ENCODE measurements around the gene PRR3. TPM values are rescaled to one million over a fixed set of nuclear protein-coding genes. Genes with fewer than 3 reads are reported as not detected.

Gene PRR3
- total RNA-seq (2022; extraction: Qiagen RNA extraction), result 15.2 to 17.3 TPM (median 16.5 TPM) in 5 replicates

GRCh38 chr6:30556906-30557682, at the start of gene PRR3:
TSS of gene PRR3 (plus strand) at chr6:30557295. CDS start at chr6:30557345, 50 bp downstream.

GRCh38 chr6:30556066-30556905, 809 bp upstream of the PRR3 start, which contains the start of gene GNL1:
TSS of gene GNL1 (minus strand) at chr6:30556489. CDS start at chr6:30556203, 286 bp downstream.

DNA sequence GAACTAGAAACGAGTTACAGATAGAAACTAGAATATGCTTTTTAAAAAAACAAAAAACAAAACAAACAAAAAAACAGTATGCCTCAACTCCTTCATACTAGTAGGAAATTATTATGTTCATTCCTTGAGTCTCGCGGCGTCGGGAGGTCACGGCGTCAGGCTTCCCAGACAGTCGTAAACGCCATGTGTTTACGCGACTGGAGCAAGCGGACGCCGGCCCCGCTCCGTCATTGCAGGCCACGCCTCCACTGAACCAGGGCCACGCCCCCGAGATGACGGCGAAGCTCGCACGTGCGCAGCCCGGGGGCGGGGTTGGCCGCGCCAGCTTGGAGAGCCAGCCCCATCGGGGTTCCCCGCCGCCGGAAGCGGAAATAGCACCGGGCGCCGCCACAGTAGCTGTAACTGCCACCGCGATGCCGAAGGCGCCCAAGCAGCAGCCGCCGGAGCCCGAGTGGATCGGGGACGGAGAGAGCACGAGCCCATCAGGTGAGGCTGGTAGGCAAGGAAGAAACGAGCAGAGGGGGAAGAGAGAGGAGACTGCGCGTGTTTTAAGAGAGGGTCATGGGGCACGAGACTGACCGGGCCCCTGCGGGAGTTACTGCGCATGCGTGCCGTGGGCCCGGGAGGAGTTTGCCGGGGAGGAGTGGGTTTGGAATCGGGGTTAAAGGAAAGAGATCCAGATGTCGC, 14.1 kb downstream of the PRR3 start, which contains the start of gene ABCF1:
TSS of gene ABCF1 (plus strand) at position 368 of the 687 bp plus-strand sequence. CDS start at position 414, 46 bp downstream.

Other genes with a start within 250 kb of the PRR3 start
- gene TRIM39, start 230.4 kb upstream of the PRR3 start, total RNA-seq (2022; extraction: Qiagen RNA extraction), result 6.3 to 8.6 TPM (median 6.9 TPM) in 5 replicates
- 52.8 to 77.3 TPM (median 67.2 TPM) in 5 replicates for gene RPP21, start 212.1 kb upstream of the PRR3 start, total RNA-seq (2022; extraction: Qiagen RNA extraction)
- gene HLA-E, start 67.8 kb upstream of the PRR3 start, total RNA-seq (2022; extraction: Qiagen RNA extraction), result 58.6 to 63.1 TPM (median 60.4 TPM) in 5 replicates
- 26.8 to 32.9 TPM (median 30.8 TPM) in 5 replicates for gene GNL1, start 806 bp upstream of the PRR3 start, total RNA-seq (2022; extraction: Qiagen RNA extraction)
- gene ABCF1, start 14.1 kb downstream of the PRR3 start, total RNA-seq (2022; extraction: Qiagen RNA extraction), result 45.1 to 57.4 TPM (median 48.6 TPM) in 5 replicates
- 27.6 to 43.6 TPM (median 31.5 TPM) in 5 replicates for gene PPP1R10, start 59.9 kb downstream of the PRR3 start, total RNA-seq (2022; extraction: Qiagen RNA extraction)
- 70.3 to 114 TPM (median 72.6 TPM) in 5 replicates for gene MRPS18B, start 60.5 kb downstream of the PRR3 start, total RNA-seq (2022; extraction: Qiagen RNA extraction)
- gene ATAT1, start 69.6 kb downstream of the PRR3 start, total RNA-seq (2022; extraction: Qiagen RNA extraction), result 4.9 to 6.4 TPM (median 5.8 TPM) in 5 replicates
- 10.9 to 13.6 TPM (median 13.2 TPM) in 5 replicates for gene C6orf136, start 89.8 kb downstream of the PRR3 start, total RNA-seq (2022; extraction: Qiagen RNA extraction)
- 25.9 to 28.6 TPM (median 27.0 TPM) in 5 replicates for gene DHX16, start 115.7 kb downstream of the PRR3 start, total RNA-seq (2022; extraction: Qiagen RNA extraction)
- 38.8 to 45.2 TPM (median 41.3 TPM) in 5 replicates for gene PPP1R18, start 129.3 kb downstream of the PRR3 start, total RNA-seq (2022; extraction: Qiagen RNA extraction)
- gene NRM, start 133.7 kb downstream of the PRR3 start, total RNA-seq (2022; extraction: Qiagen RNA extraction), result 21.7 to 28.7 TPM (median 27.9 TPM) in 5 replicates
- gene MDC1, start 160.0 kb downstream of the PRR3 start, total RNA-seq (2022; extraction: Qiagen RNA extraction), result 15.5 to 19.2 TPM (median 15.8 TPM) in 5 replicates
- gene TUBB, start 163.1 kb downstream of the PRR3 start, total RNA-seq (2022; extraction: Qiagen RNA extraction), result 793 to 945 TPM (median 901 TPM) in 5 replicates
- 83.5 to 93.1 TPM (median 90.0 TPM) in 5 replicates for gene FLOT1, start 185.4 kb downstream of the PRR3 start, total RNA-seq (2022; extraction: Qiagen RNA extraction)
- 40.1 to 61.9 TPM (median 59.7 TPM) in 5 replicates for gene IER3, start 187.3 kb downstream of the PRR3 start, total RNA-seq (2022; extraction: Qiagen RNA extraction)

Data from A549 treated with AZD2906 at 1 μM for 4 hours (cell line).